Thoracic aorta (tissue), 2 donors: ENCODE data around the gene TMEM179. TPM values are rescaled to one million over a fixed set of nuclear protein-coding genes. Genes with fewer than 3 reads are reported as not detected.

Experiments used
- ATAC-seq: fragments of 150-250 bp; one replicate; pipeline ENCODE4 v1.8.0; 2017; ENCODE audit warnings: low read depth; ENCODE audit not compliant: insufficient number of reproducible peaks, low FRiP score
- DNase-seq: peaks from one replicate; pipeline ENCODE4 v3.0.0-alpha.2; 2020; ENCODE audit warnings: low spot score
- H3K27ac ChIP-seq, 2 donors: fragments of 200-600 bp; sonication (generic); 1 replicate in 1 of 2; 2 replicates in 1 of 2; pipeline ENCODE4 v1.5.1; 2016; ENCODE audit warnings: mild to moderate bottlenecking in 2 of 2, moderate library complexity in 2 of 2
- H3K27me3 ChIP-seq: fragments of 200-600 bp; sonication (generic); replicated peaks from 2 replicates; pipeline ENCODE4 v1.6.0; 2016; ENCODE audit warnings: mild to moderate bottlenecking; ENCODE audit not compliant: insufficient read depth
- H3K36me3 ChIP-seq: fragments of 200-600 bp; sonication (generic); one replicate; pipeline ENCODE4 v1.5.1; 2016
- H3K4me1 ChIP-seq, 2 donors: fragments of 200-600 bp; sonication (generic); 1 replicate in 1 of 2; 2 replicates in 1 of 2; pipeline versions ENCODE4 v1.5.1 to v1.6.0; 2016; ENCODE audit warnings: low read depth in 2 of 2, mild to moderate bottlenecking in 1 of 2; ENCODE audit not compliant: control insufficient read depth in 1 of 2
- H3K4me3 ChIP-seq: fragments of 200-600 bp; sonication (generic); 2 replicates; pipeline ENCODE4 v1.5.1; 2016; ENCODE audit warnings: mild to moderate bottlenecking
- H3K9me3 ChIP-seq: fragments of 200-600 bp; sonication (generic); 2 replicates; pipeline ENCODE4 v1.5.1; 2016
- CTCF ChIP-seq: fragments of 200-600 bp; sonication (generic); IDR thresholded peaks from one replicate; pipeline ENCODE4 v1.5.1; 2019; ENCODE audit warnings: antibody characterized with exemption
- total RNA-seq, 2 donors: library from RNA; depleted of rRNA; stranded (reverse); fragments of >200 nt; gene quantifications; one replicate each; pipeline versions ENCODE4 v1.1.0 to v1.2.3, GENCODE V29; 2016

The TMEM179 gene
- total RNA-seq, 2 donors from 2014 or later: not detected

DNA sequence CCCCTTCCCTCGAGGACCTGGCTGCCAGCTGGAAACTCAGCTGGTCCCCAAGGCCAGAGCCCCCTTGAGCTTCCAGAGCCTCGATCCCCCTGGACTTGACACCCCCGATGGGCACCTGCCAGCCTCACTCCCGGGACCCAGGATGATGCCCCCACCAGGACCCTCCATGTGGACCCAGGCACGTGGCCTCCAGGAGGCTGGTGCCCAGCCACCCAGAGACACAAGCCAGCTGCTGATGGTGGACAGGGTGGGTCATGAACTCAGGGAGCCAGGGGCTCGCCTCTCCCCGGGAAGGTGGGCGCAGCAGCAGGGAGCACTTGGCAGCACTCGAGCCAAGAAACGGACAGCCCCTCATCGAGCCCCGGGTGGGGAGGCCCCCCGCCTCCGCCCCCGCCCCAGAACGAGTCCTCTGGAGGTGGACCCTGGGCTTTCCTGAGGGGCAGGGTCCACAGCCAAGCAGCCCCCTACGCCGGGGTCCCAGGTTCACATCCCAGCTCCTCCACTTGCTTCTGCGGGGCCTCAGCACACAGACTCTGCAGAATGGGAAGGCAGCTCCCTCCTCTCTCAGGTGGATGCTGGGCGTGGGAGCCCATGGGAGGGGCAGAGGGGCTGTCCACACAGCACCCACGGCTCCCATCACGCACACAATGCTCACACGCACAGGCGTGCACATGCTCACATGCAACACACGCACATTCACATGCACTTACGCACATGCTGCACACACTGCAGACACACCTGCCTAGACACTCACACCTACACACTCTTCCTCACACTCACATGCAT lies 12.9 kb downstream of the TMEM179 start:
- TF ChIP-seq CTCF: no peak
- no peak for DNase-seq
- no peak overlapping the region for H3K27ac ChIP-seq
- no peaks in the 10 kb centered on the region for H3K9me3 ChIP-seq
- no peak overlapping the region for H3K4me3 ChIP-seq
- ATAC-seq: no peak
- H3K4me1 ChIP-seq: peaks cover 6 to 11% of the 10 kb centered on the region in 2 donors
- H3K27me3 ChIP-seq: no peaks in the 10 kb centered on the region
- H3K36me3 ChIP-seq: no peaks in the 10 kb centered on the region

GRCh38 chr14:104591031-104591430 lies 13.5 kb downstream of the TMEM179 start:
- Histone ChIP-seq H3K27ac (no peak overlapping the region), H3K36me3 (no peaks in the 10 kb centered on the region), H3K9me3 (no peaks in the 10 kb centered on the region), H3K4me3 (no peak overlapping the region), H3K27me3 (no peaks in the 10 kb centered on the region), H3K4me1 (peaks cover 11 to 16% of the 10 kb centered on the region in 2 donors)
- TF ChIP-seq CTCF: no peak
- ATAC-seq (no peak), DNase-seq (no peak)

DNA sequence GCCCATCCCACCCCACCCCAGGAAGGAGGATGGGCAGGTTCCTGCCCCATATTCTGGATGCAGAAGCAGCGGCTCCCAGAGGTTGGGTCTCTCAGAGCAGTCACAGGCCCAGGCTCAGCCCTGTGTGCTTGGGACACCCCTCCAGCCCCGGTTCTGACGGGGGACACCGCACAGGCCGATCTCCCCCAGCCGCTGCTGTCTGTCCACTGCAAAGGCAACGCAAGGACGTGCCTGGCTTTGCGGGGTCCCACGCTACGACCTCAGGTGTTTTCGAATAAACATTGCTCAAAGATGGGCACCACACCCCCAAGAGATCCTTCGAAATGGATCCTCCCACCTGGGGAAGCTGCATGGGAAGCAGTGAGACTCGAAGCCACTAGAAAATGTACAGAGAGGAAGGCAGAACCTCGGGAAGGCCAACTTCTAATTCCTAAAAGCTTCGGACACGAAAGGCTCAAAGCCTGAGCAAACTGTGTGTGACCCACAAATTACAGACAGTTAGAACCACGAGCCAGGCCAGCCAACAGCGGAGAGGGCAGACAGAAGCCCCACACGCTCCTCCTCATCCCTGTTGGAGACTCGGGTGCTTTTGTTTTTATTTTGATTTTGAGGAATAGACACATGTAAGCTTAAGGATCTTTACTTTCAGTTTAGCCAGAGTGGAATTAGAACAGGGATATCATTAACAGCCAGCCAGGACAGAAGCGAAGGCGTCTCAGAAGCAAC lies 14.2 kb downstream of the TMEM179 start:
- ATAC-seq: no peak
- Histone ChIP-seq H3K27me3 (no peaks in the 10 kb centered on the region), H3K36me3 (no peaks in the 10 kb centered on the region), H3K4me1 (peaks cover 11 to 22% of the 10 kb centered on the region in 2 donors), H3K27ac (no peak overlapping the region), H3K9me3 (no peaks in the 10 kb centered on the region), H3K4me3 (no peak overlapping the region)
- no peak for DNase-seq
- no peak for TF ChIP-seq CTCF

GRCh38 chr14:104589338-104590195 lies 15.0 kb downstream of the TMEM179 start:
- Histone ChIP-seq H3K27ac (no peak overlapping the region), H3K4me3 (no peak overlapping the region), H3K4me1 (peaks cover 11 to 30% of the 10 kb centered on the region in 2 donors), H3K36me3 (no peaks in the 10 kb centered on the region), H3K9me3 (no peaks in the 10 kb centered on the region), H3K27me3 (no peaks in the 10 kb centered on the region)
- ATAC-seq (no peak), DNase-seq (no peak)
- no peak for TF ChIP-seq CTCF
